Smooth muscle cell (in vitro differentiated cells): ENCODE measurements around the gene FZD7. TPM values are rescaled to one million over a fixed set of nuclear protein-coding genes. Genes with fewer than 3 reads are reported as not detected.

Experiments used
- DNase-seq: peaks from one replicate; lab custom pipeline; 2025; ENCODE audit not compliant: unreplicated experiment; lab: John Stamatoyannopoulos, UW
- H2AFZ ChIP-seq: fragments of 200-600 bp; sonication (generic); 2 replicates; pipeline ENCODE4 v1.6.0; 2016; ENCODE audit warnings: antibody characterized with exemption, low read depth, mild to moderate bottlenecking
- H3F3A ChIP-seq: fragments of 200-600 bp; sonication (generic); 2 replicates; pipeline ENCODE4 v1.6.0; 2017; ENCODE audit warnings: antibody characterized with exemption, low read depth
- H3K27ac ChIP-seq: fragments of 200-600 bp; sonication (generic); 2 replicates; pipeline ENCODE4 v1.5.1; 2016; ENCODE audit warnings: low read depth, mild to moderate bottlenecking
- H3K27me3 ChIP-seq: fragments of 200-600 bp; sonication (generic); 2 replicates; pipeline ENCODE4 v1.6.1; 2016; ENCODE audit warnings: low read depth, mild to moderate bottlenecking
- H3K36me3 ChIP-seq: fragments of 200-600 bp; sonication (generic); 2 replicates; pipeline ENCODE4 v1.5.1; 2016; ENCODE audit warnings: low read depth
- H3K4me1 ChIP-seq: fragments of 200-600 bp; sonication (generic); 2 replicates; pipeline ENCODE4 v1.5.1; 2016; ENCODE audit warnings: low read depth
- H3K4me2 ChIP-seq: fragments of 200-600 bp; sonication (generic); 2 replicates; pipeline ENCODE4 v1.6.0; 2016; ENCODE audit warnings: mild to moderate bottlenecking
- H3K4me3 ChIP-seq: fragments of 200-600 bp; sonication (generic); 2 replicates; pipeline ENCODE4 v1.5.1; 2016; ENCODE audit warnings: mild to moderate bottlenecking
- H3K79me2 ChIP-seq: fragments of 200-600 bp; sonication (generic); 2 replicates; pipeline ENCODE4 v1.6.0; 2016; ENCODE audit warnings: low read depth, mild to moderate bottlenecking
- H3K9ac ChIP-seq: fragments of 200-600 bp; sonication (generic); 2 replicates; pipeline ENCODE4 v1.6.0; 2016; ENCODE audit warnings: low read depth
- H3K9me3 ChIP-seq: fragments of 200-600 bp; sonication (generic); replicated peaks from 2 replicates; pipeline ENCODE4 v1.5.1; 2016; ENCODE audit warnings: low read depth
- H4K20me1 ChIP-seq: fragments of 200-600 bp; sonication (generic); 2 replicates; pipeline ENCODE4 v1.6.0; 2016; ENCODE audit warnings: low read depth
- CTCF ChIP-seq: fragments of 200-600 bp; sonication (generic); IDR thresholded peaks from 2 replicates; pipeline ENCODE4 v1.5.1; 2017; ENCODE audit warnings: borderline replicate concordance, mild to moderate bottlenecking, antibody characterized with exemption; ENCODE audit not compliant: insufficient read depth, poor library complexity, severe bottlenecking
- WGBS: methylation state at CpG from one replicate; pipeline ENCODE4 v1.1.7; 2016; ENCODE audit warnings: low lambda C conversion rate; 5-methylcytosine and 5-hydroxymethylcytosine counted together
- polyA plus RNA-seq: library from polyadenylated mRNA; unstranded; fragments of >200 nt; fragmentation: Nextera tagmentation; extraction: Ambion mirVana; gene quantifications from 2 replicates; pipeline ENCODE4 v1.2.1, GENCODE V29; 2016
- total RNA-seq: library from RNA; depleted of rRNA; stranded (reverse); fragments of >200 nt; gene quantifications from 2 replicates; pipeline ENCODE4 v1.2.3, GENCODE V29; 2014

FZD7 gene
- total and polyA plus RNA-seq, 2 experiments from 2014 or later = 14.8 to 17.0 TPM

GRCh38 chr2:202064171-202064880 is 30.7 kb downstream of the FZD7 start:
- no peaks in the 10 kb centered on the region for H3K79me2 ChIP-seq
- DNase-seq = no peak
- no peaks in the 10 kb centered on the region for H3K9me3 ChIP-seq
- WGBS = 5% methylated on average over 3 of the region's 3 CpGs
- peak overlapping the region; percentile 73 for H2AFZ ChIP-seq
- H3K4me2 ChIP-seq = peak overlapping the region; percentile 80
- TF ChIP-seq CTCF = no peak
- H4K20me1 ChIP-seq = no peaks in the 10 kb centered on the region
- H3K9ac ChIP-seq = peak overlapping the region; percentile 93
- peak overlapping the region; percentile 30 for H3K4me3 ChIP-seq
- no peaks in the 10 kb centered on the region for H3K27me3 ChIP-seq
- H3K36me3 ChIP-seq = no peaks in the 10 kb centered on the region
- H3K4me1 ChIP-seq = peaks cover 14% of the 10 kb centered on the region
- peaks cover 19% of the 10 kb centered on the region for H3F3A ChIP-seq
- H3K27ac ChIP-seq = peak overlapping the region; percentile 99

GRCh38 chr2:202064881-202065230 is 31.2 kb downstream of the FZD7 start:
- Histone ChIP-seq H3K4me2 (peak overlapping the region; percentile 80), H3K36me3 (no peaks in the 10 kb centered on the region), H3K4me3 (no peak overlapping the region), H2AFZ (no peak overlapping the region), H3K9ac (no peak overlapping the region), H3K4me1 (peaks cover 14% of the 10 kb centered on the region), H3K9me3 (no peaks in the 10 kb centered on the region), H4K20me1 (no peaks in the 10 kb centered on the region), H3K27me3 (no peaks in the 10 kb centered on the region), H3F3A (peaks cover 19% of the 10 kb centered on the region), H3K27ac (peak overlapping the region; percentile 99), H3K79me2 (no peaks in the 10 kb centered on the region)
- WGBS = 81% methylated on average over 3 of the region's 3 CpGs
- DNase-seq = no peak
- no peak for TF ChIP-seq CTCF

- TF ChIP-seq CTCF = no peak
- H3K9me3 ChIP-seq = no peaks in the 10 kb centered on the region
- WGBS = 83% methylated on average over 3 of the region's 3 CpGs
These were observed 32.2 kb downstream of the FZD7 start for GRCh38 chr2:202065876-202066275.

GRCh38 chr2:202066875-202067274 is 33.2 kb downstream of the FZD7 start:
- H3K36me3 ChIP-seq = no peaks in the 10 kb centered on the region
- peaks cover 19% of the 10 kb centered on the region for H3F3A ChIP-seq
- no peaks in the 10 kb centered on the region for H3K79me2 ChIP-seq
- H3K4me2 ChIP-seq = no peak overlapping the region
- no peak overlapping the region for H3K9ac ChIP-seq
- no peak for DNase-seq
- no peak overlapping the region for H3K27ac ChIP-seq
- TF ChIP-seq CTCF = no peak
- no peaks in the 10 kb centered on the region for H3K9me3 ChIP-seq
- H3K4me3 ChIP-seq = no peak overlapping the region
- peaks cover 14% of the 10 kb centered on the region for H3K4me1 ChIP-seq
- H4K20me1 ChIP-seq = no peaks in the 10 kb centered on the region
- H2AFZ ChIP-seq = no peak overlapping the region
- H3K27me3 ChIP-seq = no peaks in the 10 kb centered on the region
- WGBS = 24% methylated on average over 2 of the region's 2 CpGs

More at GRCh38 chr2:202065876-202066275, 32.2 kb downstream of the FZD7 start:
- Histone ChIP-seq H4K20me1 (no peaks in the 10 kb centered on the region), H3K4me3 (no peak overlapping the region), H3K79me2 (no peaks in the 10 kb centered on the region), H3K4me2 (no peak overlapping the region), H3K36me3 (no peaks in the 10 kb centered on the region), H3K27me3 (no peaks in the 10 kb centered on the region), H3K9ac (no peak overlapping the region), H3F3A (peaks cover 19% of the 10 kb centered on the region), H2AFZ (no peak overlapping the region), H3K27ac (no peak overlapping the region), H3K4me1 (peaks cover 14% of the 10 kb centered on the region)
- no peak for DNase-seq
